Endothelial cell (in vitro differentiated cells): ENCODE data around the gene COL7A1. TPM values are rescaled to one million over a fixed set of nuclear protein-coding genes. Genes with fewer than 3 reads are reported as not detected.

Source experiments
- DNase-seq: peaks from one replicate; pipeline ENCODE4 v3.0.0; 2021; ENCODE audit warnings: low spot score
- H3K27ac Mint-ChIP-seq: one replicate; pipeline ENCODE4 v1.8.0; 2021; ENCODE audit warnings: mixed read lengths, inconsistent platforms; ENCODE audit not compliant: unreplicated experiment
- H3K27me3 Mint-ChIP-seq: one replicate; pipeline ENCODE4 v1.8.0; 2021; ENCODE audit warnings: mild to moderate bottlenecking, moderate library complexity, mixed read lengths, inconsistent platforms; ENCODE audit not compliant: unreplicated experiment
- H3K36me3 Mint-ChIP-seq: one replicate; pipeline ENCODE4 v1.8.0; 2021; ENCODE audit warnings: mild to moderate bottlenecking, low read depth, mixed read lengths, inconsistent platforms; ENCODE audit not compliant: unreplicated experiment
- H3K4me1 Mint-ChIP-seq: one replicate; pipeline ENCODE4 v1.8.0; 2021; ENCODE audit warnings: mild to moderate bottlenecking, mixed read lengths, inconsistent platforms; ENCODE audit not compliant: unreplicated experiment
- H3K4me3 Mint-ChIP-seq: one replicate; pipeline ENCODE4 v1.8.0; 2021; ENCODE audit warnings: mild to moderate bottlenecking, mixed read lengths, inconsistent platforms; ENCODE audit not compliant: unreplicated experiment
- H3K9me3 Mint-ChIP-seq: one replicate; pipeline ENCODE4 v1.8.0; 2021; ENCODE audit warnings: mixed read lengths, inconsistent platforms; ENCODE audit not compliant: unreplicated experiment
- CTCF ChIP-seq: fragments of 200-600 bp; sonication (generic); IDR thresholded peaks from one replicate; pipeline ENCODE4 v1.5.0; 2021; ENCODE audit warnings: antibody characterized with exemption; ENCODE audit not compliant: unreplicated experiment
- total RNA-seq: library from RNA; stranded (reverse); fragmentation: NEBNext Ultra II Directional; extraction: Animal tissue kit (Norgen Biotek cat#: 25700); gene quantifications from one replicate; pipeline ENCODE4 v1.2.1, GENCODE V29; 2021; ENCODE audit not compliant: unreplicated experiment

Gene COL7A1
- total RNA-seq, 1 donor from 2014 or later: 5.2 TPM

- Mint-ChIP-seq H3K4me1 (no peaks in the 10 kb centered on the region), H3K4me3 (no peak overlapping the region), H3K27me3 (peaks cover 8% of the 10 kb centered on the region), H3K9me3 (no peaks in the 10 kb centered on the region), H3K27ac (no peak overlapping the region), H3K36me3 (peaks cover 3% of the 10 kb centered on the region)
- no peak for TF ChIP-seq CTCF
- no peak for DNase-seq
These were observed 21.1 kb downstream of the COL7A1 start for GRCh38 chr3:48573973-48574585.

GRCh38 chr3:48572517-48572916, 22.6 kb downstream of the COL7A1 start:
- no peak overlapping the region for H3K4me3 Mint-ChIP-seq
- peaks cover 9% of the 10 kb centered on the region for H3K27me3 Mint-ChIP-seq
- no peak for TF ChIP-seq CTCF
- no peaks in the 10 kb centered on the region for H3K9me3 Mint-ChIP-seq
- no peak overlapping the region for H3K27ac Mint-ChIP-seq
- H3K4me1 Mint-ChIP-seq: no peaks in the 10 kb centered on the region
- H3K36me3 Mint-ChIP-seq: peaks cover 3% of the 10 kb centered on the region
- no peak for DNase-seq

- H3K27me3 Mint-ChIP-seq: peaks cover 11% of the 10 kb centered on the region
These were observed 23.2 kb downstream of the COL7A1 start for GRCh38 chr3:48571938-48572337.

GRCh38 chr3:48569808-48570450, 25.2 kb downstream of the COL7A1 start:
- Mint-ChIP-seq H3K36me3 (peaks cover 3% of the 10 kb centered on the region), H3K4me1 (no peaks in the 10 kb centered on the region), H3K9me3 (no peaks in the 10 kb centered on the region), H3K27ac (no peak overlapping the region), H3K27me3 (peaks cover 14% of the 10 kb centered on the region), H3K4me3 (no peak overlapping the region)
- no peak for TF ChIP-seq CTCF
- DNase-seq: no peak

More at GRCh38 chr3:48571938-48572337, 23.2 kb downstream of the COL7A1 start:
- no peaks in the 10 kb centered on the region for H3K4me1 Mint-ChIP-seq
- H3K27ac Mint-ChIP-seq: no peak overlapping the region
- H3K4me3 Mint-ChIP-seq: no peak overlapping the region
- DNase-seq: no peak
- TF ChIP-seq CTCF: no peak
- peaks cover 3% of the 10 kb centered on the region for H3K36me3 Mint-ChIP-seq
- no peaks in the 10 kb centered on the region for H3K9me3 Mint-ChIP-seq

- no peak for TF ChIP-seq CTCF
- Mint-ChIP-seq H3K4me1 (no peaks in the 10 kb centered on the region), H3K36me3 (peaks cover 3% of the 10 kb centered on the region), H3K4me3 (no peak overlapping the region), H3K9me3 (no peaks in the 10 kb centered on the region), H3K27me3 (peaks cover 14% of the 10 kb centered on the region), H3K27ac (no peak overlapping the region)
- no peak for DNase-seq
These were observed 25.7 kb downstream of the COL7A1 start for GRCh38 chr3:48569400-48569799.
